ENCODE data around the gene PAIP2.

The PAIP2 gene

DNA sequence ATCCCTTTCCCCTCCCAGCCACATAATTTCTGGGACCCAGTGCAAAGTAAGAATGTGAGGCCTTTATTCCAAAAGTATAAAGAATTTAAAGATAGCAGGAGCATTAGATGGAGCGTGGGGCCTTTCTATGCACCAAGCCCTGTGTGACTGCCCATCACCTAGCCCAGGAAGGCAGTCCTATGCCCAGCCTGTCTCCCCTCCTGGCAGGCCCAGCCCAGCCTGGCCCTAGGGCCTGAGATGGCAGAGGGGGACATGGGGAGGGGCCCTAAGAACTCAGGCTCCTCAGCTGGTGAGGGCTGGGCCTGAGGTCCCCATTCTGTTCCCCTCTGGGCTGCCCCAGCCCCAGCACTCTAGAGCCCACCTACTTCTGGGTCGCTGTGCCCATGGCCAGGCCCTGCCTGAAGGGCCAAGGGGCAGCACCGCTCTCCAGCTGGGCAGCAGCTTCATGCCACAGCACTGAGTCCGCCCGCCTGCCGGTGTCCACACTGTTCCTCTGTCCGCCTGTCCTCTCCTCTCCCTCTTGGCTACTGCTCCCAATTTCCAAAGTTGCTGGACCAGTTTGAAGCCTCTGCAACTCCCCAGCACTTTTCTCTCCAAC lies 42.4 kb downstream of the PAIP2 start:
- H3K9me3 ChIP-seq (replicated peaks; ENCODE audit: insufficient read depth, low read length), result no peaks in the 10 kb centered on the region
- H3K4me2 ChIP-seq (ENCODE audit: low read depth, low read length), result no peak overlapping the region
- H3K4me3 ChIP-seq (ENCODE audit: low read length), result no peak overlapping the region
- H3K27ac ChIP-seq (ENCODE audit: low read length), result peak overlapping the region; percentile 98; the same call in 1 of the 2 replicates
- H3K9ac ChIP-seq (ENCODE audit: low read length), result peak overlapping the region; percentile 45; the same call in 1 of the 2 replicates
- H4K20me1 ChIP-seq (ENCODE audit: insufficient read depth, low read length), result no peaks in the 10 kb centered on the region
- no peaks in the 10 kb centered on the region for H3K36me3 ChIP-seq (replicated peaks; ENCODE audit: insufficient read depth, low read length)
- no peaks in the 10 kb centered on the region for H3K27me3 ChIP-seq (replicated peaks; ENCODE audit: insufficient read depth, low read length)
- no peak for DNase-seq
- peaks cover 24% of the 10 kb centered on the region for H3K79me2 ChIP-seq (ENCODE audit: low read length)
- H3F3A ChIP-seq (ENCODE audit: insufficient read depth, low read length), result peaks cover 64% of the 10 kb centered on the region
- no peaks in the 10 kb centered on the region for H3K9me2 ChIP-seq (replicated peaks; ENCODE audit: insufficient read depth, low read length)
- TF ChIP-seq, protein P1, sequence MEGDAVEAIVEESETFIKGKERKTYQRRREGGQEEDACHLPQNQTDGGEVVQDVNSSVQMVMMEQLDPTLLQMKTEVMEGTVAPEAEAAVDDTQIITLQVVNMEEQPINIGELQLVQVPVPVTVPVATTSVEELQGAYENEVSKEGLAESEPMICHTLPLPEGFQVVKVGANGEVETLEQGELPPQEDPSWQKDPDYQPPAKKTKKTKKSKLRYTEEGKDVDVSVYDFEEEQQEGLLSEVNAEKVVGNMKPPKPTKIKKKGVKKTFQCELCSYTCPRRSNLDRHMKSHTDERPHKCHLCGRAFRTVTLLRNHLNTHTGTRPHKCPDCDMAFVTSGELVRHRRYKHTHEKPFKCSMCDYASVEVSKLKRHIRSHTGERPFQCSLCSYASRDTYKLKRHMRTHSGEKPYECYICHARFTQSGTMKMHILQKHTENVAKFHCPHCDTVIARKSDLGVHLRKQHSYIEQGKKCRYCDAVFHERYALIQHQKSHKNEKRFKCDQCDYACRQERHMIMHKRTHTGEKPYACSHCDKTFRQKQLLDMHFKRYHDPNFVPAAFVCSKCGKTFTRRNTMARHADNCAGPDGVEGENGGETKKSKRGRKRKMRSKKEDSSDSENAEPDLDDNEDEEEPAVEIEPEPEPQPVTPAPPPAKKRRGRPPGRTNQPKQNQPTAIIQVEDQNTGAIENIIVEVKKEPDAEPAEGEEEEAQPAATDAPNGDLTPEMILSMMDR (IDR thresholded peaks at IDR 0.05; ENCODE audit: low read length), result no peak
- TF ChIP-seq EZH2phosphoT487 (IDR thresholded peaks at IDR 0.05; ENCODE audit: low read length) (no peak), EZH2 (optimal IDR thresholded peaks at IDR 0.05; ENCODE audit: low read depth, low read length) (no peak)
- H3K4me1 ChIP-seq (ENCODE audit: low read length), result peaks cover 38% of the 10 kb centered on the region
- H2AFZ ChIP-seq (ENCODE audit: low read length), result no peak overlapping the region

DNA sequence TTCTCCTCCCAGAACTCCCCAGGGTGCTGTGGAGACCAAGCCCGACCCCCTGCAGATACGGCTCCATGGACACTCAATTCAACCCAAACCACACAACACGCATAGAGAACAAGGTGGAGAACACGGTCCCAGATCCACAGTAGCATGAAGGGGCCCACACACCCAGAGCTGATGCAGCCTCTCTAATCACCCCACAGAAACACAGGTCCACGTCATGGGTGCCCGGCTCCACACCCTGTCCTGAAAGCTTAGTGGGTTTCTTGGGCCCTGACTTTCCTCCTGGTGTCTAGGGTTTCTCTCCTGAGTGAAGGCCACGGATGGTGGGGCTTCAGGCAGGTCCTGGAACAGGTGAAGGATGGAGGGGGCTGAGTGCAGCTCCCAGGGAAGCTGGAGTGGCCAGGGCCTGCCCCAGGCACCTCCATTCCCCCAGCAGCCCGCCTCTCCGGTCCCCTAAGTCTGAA lies 43.0 kb downstream of the PAIP2 start:
- peaks cover 69% of the 10 kb centered on the region for H3F3A ChIP-seq (ENCODE audit: insufficient read depth, low read length)
- H3K9me2 ChIP-seq (replicated peaks; ENCODE audit: insufficient read depth, low read length), result no peaks in the 10 kb centered on the region
- H3K27me3 ChIP-seq (replicated peaks; ENCODE audit: insufficient read depth, low read length), result no peaks in the 10 kb centered on the region
- TF ChIP-seq EZH2phosphoT487 (IDR thresholded peaks at IDR 0.05; ENCODE audit: low read length) (no peak), EZH2 (optimal IDR thresholded peaks at IDR 0.05; ENCODE audit: low read depth, low read length) (no peak)
- TF ChIP-seq, protein P1 (IDR thresholded peaks at IDR 0.05; ENCODE audit: low read length), result no peak
- H3K27ac ChIP-seq (ENCODE audit: low read length), result peak overlapping the region; percentile 98
- no peaks in the 10 kb centered on the region for H3K9me3 ChIP-seq (replicated peaks; ENCODE audit: insufficient read depth, low read length)
- no peak for DNase-seq
- no peaks in the 10 kb centered on the region for H3K36me3 ChIP-seq (replicated peaks; ENCODE audit: insufficient read depth, low read length)
- no peak overlapping the region for H3K4me3 ChIP-seq (ENCODE audit: low read length)
- peak overlapping the region; percentile 45; the same call in 1 of the 2 replicates for H3K9ac ChIP-seq (ENCODE audit: low read length)
- H3K4me2 ChIP-seq (ENCODE audit: low read depth, low read length), result peak overlapping the region; percentile 98; the same call in 1 of the 2 replicates
- H2AFZ ChIP-seq (ENCODE audit: low read length), result no peak overlapping the region
- no peaks in the 10 kb centered on the region for H4K20me1 ChIP-seq (ENCODE audit: insufficient read depth, low read length)
- peaks cover 38% of the 10 kb centered on the region for H3K4me1 ChIP-seq (ENCODE audit: low read length)
- peaks cover 30% of the 10 kb centered on the region for H3K79me2 ChIP-seq (ENCODE audit: low read length)

DNA sequence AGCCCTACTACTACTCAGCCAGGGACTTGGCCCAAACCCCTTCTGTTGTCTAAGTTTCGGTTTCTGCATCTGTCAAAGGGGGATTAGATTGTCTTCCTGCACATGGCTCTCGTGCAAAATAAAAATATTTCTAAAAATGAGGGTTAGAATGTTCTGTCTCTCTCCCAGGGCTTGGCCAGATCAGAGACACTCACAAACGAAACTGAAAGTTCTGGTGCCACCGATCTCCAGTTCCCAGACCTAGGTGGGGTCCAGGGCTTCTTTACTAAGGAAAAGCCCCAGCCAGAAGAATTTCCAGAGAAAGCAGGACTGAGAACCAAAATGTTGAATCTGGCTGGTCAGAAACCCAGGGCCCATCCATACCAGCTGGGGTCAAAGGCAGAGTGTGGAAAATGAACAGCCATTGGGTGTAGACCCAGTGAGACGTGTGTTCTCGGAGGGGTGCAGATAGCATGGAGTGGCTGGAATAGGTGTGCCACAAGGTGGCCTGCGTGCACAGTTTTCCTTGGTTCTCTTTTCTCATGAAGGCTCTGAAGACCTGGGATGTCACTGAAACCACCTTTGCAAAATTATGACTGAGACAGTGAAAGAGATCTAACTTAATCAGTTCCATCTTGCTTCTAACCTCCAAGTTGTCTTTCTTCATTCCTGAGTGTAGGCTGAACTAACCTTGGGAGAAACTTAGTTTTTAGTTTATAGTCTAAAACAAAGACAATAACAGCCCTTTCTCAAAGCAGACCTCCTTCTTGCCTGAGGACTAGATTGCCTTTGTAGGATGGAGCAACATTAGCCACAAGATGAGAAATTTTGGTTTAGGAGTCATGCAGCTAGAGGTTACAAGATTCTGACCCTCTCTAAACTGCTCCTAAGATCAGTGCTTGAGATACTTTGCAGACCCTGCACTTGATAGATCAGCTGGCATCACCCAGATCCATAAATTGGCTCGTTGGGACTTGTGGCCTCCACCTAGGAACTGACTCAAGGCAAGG lies 43.7 kb downstream of the PAIP2 start:
- peaks cover 76% of the 10 kb centered on the region for H3F3A ChIP-seq (ENCODE audit: insufficient read depth, low read length)
- no peaks in the 10 kb centered on the region for H3K9me3 ChIP-seq (replicated peaks; ENCODE audit: insufficient read depth, low read length)
- H3K27ac ChIP-seq (ENCODE audit: low read length), result peak overlapping the region; percentile 98
- no peaks in the 10 kb centered on the region for H3K27me3 ChIP-seq (replicated peaks; ENCODE audit: insufficient read depth, low read length)
- no peaks in the 10 kb centered on the region for H3K9me2 ChIP-seq (replicated peaks; ENCODE audit: insufficient read depth, low read length)
- TF ChIP-seq, protein P1 (IDR thresholded peaks at IDR 0.05; ENCODE audit: low read length), result peak; percentile 48
- no peak for TF ChIP-seq EZH2 (optimal IDR thresholded peaks at IDR 0.05; ENCODE audit: low read depth, low read length)
- peak overlapping the region; percentile 45; the same call in 1 of the 2 replicates for H3K9ac ChIP-seq (ENCODE audit: low read length)
- peak; percentile 78 for DNase-seq
- H3K4me3 ChIP-seq (ENCODE audit: low read length), result peak overlapping the region; percentile 20; the same call in 1 of the 2 replicates
- H2AFZ ChIP-seq (ENCODE audit: low read length), result no peak overlapping the region
- H4K20me1 ChIP-seq (ENCODE audit: insufficient read depth, low read length), result no peaks in the 10 kb centered on the region
- H3K4me1 ChIP-seq (ENCODE audit: low read length), result peaks cover 42% of the 10 kb centered on the region
- no peaks in the 10 kb centered on the region for H3K36me3 ChIP-seq (replicated peaks; ENCODE audit: insufficient read depth, low read length)
- H3K79me2 ChIP-seq (ENCODE audit: low read length), result peaks cover 34% of the 10 kb centered on the region
- peak overlapping the region; percentile 98 for H3K4me2 ChIP-seq (ENCODE audit: low read depth, low read length)
